ENCODE data around the gene APLN. TPM values are rescaled to one million over a fixed set of nuclear protein-coding genes. Genes with fewer than 3 reads are reported as not detected.
A peak's percentile ranks its signal among the peaks of the same experiment; 100 is the strongest.

Gene APLN
- total RNA-seq, 2 donors from 2014 or later: 2.1 to 2.3 TPM

GRCh38 chrX:129600981-129601424, 53.8 kb downstream of the APLN start:
- Histone ChIP-seq H3K27ac (no peak overlapping the region), H3K4me1 (peaks cover 0 to 5% of the 10 kb centered on the region in 2 donors), H3K36me3 (no peaks in the 10 kb centered on the region), H3K4me3 (no peak overlapping the region), H3K27me3 (no peaks in the 10 kb centered on the region), H3K9me3 (no peaks in the 10 kb centered on the region)
- peak; percentile 41 to 71 for TF ChIP-seq CTCF (IDR thresholded peaks at IDR 0.05)
- no peak for DNase-seq (ENCODE audit: low spot score)

- no peak for DNase-seq (ENCODE audit: low spot score)
- Histone ChIP-seq H3K4me1 (peaks cover 0 to 5% of the 10 kb centered on the region in 2 donors), H3K27ac (no peak overlapping the region), H3K4me3 (no peak overlapping the region), H3K27me3 (no peaks in the 10 kb centered on the region), H3K9me3 (no peaks in the 10 kb centered on the region), H3K36me3 (no peaks in the 10 kb centered on the region)
- no peak for TF ChIP-seq CTCF (IDR thresholded peaks at IDR 0.05)
These were observed 54.8 kb downstream of the APLN start for GRCh38 chrX:129599996-129600395.

- TF ChIP-seq CTCF (IDR thresholded peaks at IDR 0.05): no peak
- no peak for DNase-seq (ENCODE audit: low spot score)
- H3K27me3 ChIP-seq: no peaks in the 10 kb centered on the region
- H3K9me3 ChIP-seq: no peaks in the 10 kb centered on the region
- H3K36me3 ChIP-seq: peaks cover 1% of the 10 kb centered on the region
- no peak overlapping the region for H3K27ac ChIP-seq
- H3K4me1 ChIP-seq: peaks cover 0 to 4% of the 10 kb centered on the region in 2 donors
- H3K4me3 ChIP-seq: no peak overlapping the region
These were observed 55.3 kb downstream of the APLN start for GRCh38 chrX:129599499-129599898.

- Histone ChIP-seq H3K4me3 (no peak overlapping the region), H3K4me1 (peaks cover 0 to 5% of the 10 kb centered on the region in 2 donors), H3K27ac (no peak overlapping the region), H3K9me3 (no peaks in the 10 kb centered on the region), H3K36me3 (peaks cover 6% of the 10 kb centered on the region), H3K27me3 (no peaks in the 10 kb centered on the region)
- TF ChIP-seq CTCF (IDR thresholded peaks at IDR 0.05): no peak
- DNase-seq (ENCODE audit: low spot score): no peak
These were observed 56.9 kb downstream of the APLN start for GRCh38 chrX:129597905-129598304.

GRCh38 chrX:129596077-129596476, 58.7 kb downstream of the APLN start:
- Histone ChIP-seq H3K27me3 (no peaks in the 10 kb centered on the region), H3K36me3 (peaks cover 8% of the 10 kb centered on the region), H3K4me3 (no peak overlapping the region), H3K4me1 (peaks cover 0 to 6% of the 10 kb centered on the region in 2 donors), H3K27ac (no peak overlapping the region), H3K9me3 (no peaks in the 10 kb centered on the region)
- no peak for DNase-seq (ENCODE audit: low spot score)
- TF ChIP-seq CTCF (IDR thresholded peaks at IDR 0.05): no peak

Other genes starting within 250 kb of the APLN start
- 10 to 100 TPM; 24.1 to 35.2 TPM for gene SMARCA1, start 131.5 kb downstream of the APLN start, total RNA-seq
- gene OCRL, start 114.7 kb downstream of the APLN start, total RNA-seq: 10 to 100 TPM; 10.6 to 12.6 TPM
- 1 to 10 TPM; 2.0 to 3.5 TPM for gene XPNPEP2, start 84.0 kb upstream of the APLN start, total RNA-seq
- gene SASH3, start 125.0 kb upstream of the APLN start, total RNA-seq: 1 to 10 TPM; 2.1 to 8.3 TPM
- 10 to 100 TPM; 10.6 to 11.4 TPM for gene ZDHHC9, start 188.9 kb upstream of the APLN start, total RNA-seq

Data from right atrium auricular region (tissue), 2 donors.